K562 (cell line): ENCODE measurements around the gene RABGAP1. TPM values are rescaled to one million over a fixed set of nuclear protein-coding genes. Genes with fewer than 3 reads are reported as not detected.

Experiments
- ATAC-seq: fragments of 200-7000 bp; cut with Tn5 transposase; 3 replicates; pipeline ENCODE4 v1.9.1; 2020; ENCODE audit warnings: moderate library complexity
- BruUV-seq: library from RNA; stranded (reverse); fragments of 400-500 nt; replicated peaks from 2 replicates; lab custom pipeline; 2021; lab: Mats Ljungman, UMichigan
- CTCF ChIA-PET: fragments of 300-600 bp; formaldehyde crosslinking; extraction: SDS; loops from one replicate; lab custom pipeline; 2021; ENCODE audit warnings: low intra/inter-chr PET ratio; lab: Yijun Ruan, JAX
- POLR2A ChIA-PET: fragments of 300-600, 350-650 bp; sonication (Branson Sonifier 250); formaldehyde crosslinking; extraction: SDS; loops from one replicate; lab custom pipeline; 2021; ENCODE audit warnings: antibody characterized with exemption, inconsistent platforms; lab: Yijun Ruan, JAX
- DNase-seq, 4 experiments: peaks; one replicate each; pipeline versions ENCODE4 v3.0.0 to v3.0.0-alpha.2; 2011 to 2018; ENCODE audit warnings: low spot score in 3 of 4, mixed read lengths in 3 of 4; ENCODE audit errors: extremely low read depth in 1 of 4
- FAIRE-seq: peaks from 2 replicates; lab custom pipeline; 2011; peaks lifted over from hg19 to GRCh38; lab: Jason Lieb, UNC
- H2AFZ ChIP-seq: 2 replicates; pipeline ENCODE4 v1.6.0; 2011; ENCODE audit warnings: low read depth, low read length, control low read depth, inconsistent platforms
- H3K27ac ChIP-seq: fragments of 200-600 bp; 3 replicates; pipeline ENCODE4 v1.8.0; 2011; ENCODE audit warnings: low read depth, mild to moderate bottlenecking, control low read depth, inconsistent platforms, low read length, moderate library complexity, mixed read lengths; ENCODE audit errors: extremely low read depth
- H3K27me3 ChIP-seq, 2 experiments: fragments of 300-600 bp in 1 of 2; 2 replicates in 1 of 2; 3 replicates in 1 of 2; pipeline versions ENCODE4 v1.6.0 to v1.8.0; 2011; ENCODE audit warnings: inconsistent platforms in 2 of 2, low read length in 2 of 2, mild to moderate bottlenecking in 1 of 2, mixed read lengths in 1 of 2, moderate library complexity in 1 of 2; ENCODE audit not compliant: control insufficient read depth in 2 of 2, insufficient read depth in 2 of 2
- H3K36me3 ChIP-seq: fragments of 300-600 bp; 3 replicates; pipeline ENCODE4 v1.8.0; 2011; ENCODE audit warnings: mild to moderate bottlenecking, low read length, inconsistent platforms; ENCODE audit not compliant: control insufficient read depth, insufficient read depth
- H3K4me1 ChIP-seq, 2 experiments: fragments of 200-600 bp in 1 of 2; replicated peaks in 1 of 2; 2 replicates in 1 of 2; 3 replicates in 1 of 2; pipeline versions ENCODE4 v1.5.1 to v1.8.0; 2011; ENCODE audit warnings: inconsistent platforms in 2 of 2, low read length in 2 of 2, mild to moderate bottlenecking in 1 of 2, mixed read lengths in 1 of 2, moderate library complexity in 1 of 2; ENCODE audit not compliant: control insufficient read depth in 2 of 2, insufficient read depth in 2 of 2
- H3K4me2 ChIP-seq: 2 replicates; pipeline ENCODE4 v1.6.1; 2011; ENCODE audit warnings: low read length, control low read depth, inconsistent platforms, mixed read lengths; ENCODE audit not compliant: insufficient read depth
- H3K4me3 ChIP-seq: fragments of 200-600 bp; sonication (generic), shearing (Covaris generic); 2 replicates; pipeline ENCODE4 v1.5.1; 2016; ENCODE audit warnings: control low read depth, inconsistent platforms
- H3K79me2 ChIP-seq: fragments of 200-600 bp; 3 replicates; pipeline ENCODE4 v1.8.0; 2011; ENCODE audit warnings: low read length, inconsistent platforms; ENCODE audit not compliant: control insufficient read depth, insufficient read depth
- H3K9ac ChIP-seq, 2 experiments: 2 replicates each; pipeline versions ENCODE4 v1.6.0 to v1.6.1; 2011; ENCODE audit warnings: low read depth in 2 of 2, low read length in 2 of 2, control low read depth in 1 of 2, inconsistent platforms in 1 of 2, mild to moderate bottlenecking in 1 of 2, mixed read lengths in 1 of 2; ENCODE audit not compliant: insufficient read depth in 1 of 2
- H3K9me1 ChIP-seq: one replicate; pipeline ENCODE4 v1.6.0; 2011; ENCODE audit warnings: inconsistent platforms, mild to moderate bottlenecking, low read length, moderate library complexity; ENCODE audit not compliant: control insufficient read depth, insufficient read depth
- H3K9me3 ChIP-seq: replicated peaks from 2 replicates; pipeline ENCODE4 v1.5.1; 2011; ENCODE audit warnings: low read depth, low read length, inconsistent platforms; ENCODE audit not compliant: control insufficient read depth, insufficient read depth
- H4K20me1 ChIP-seq: replicated peaks from 2 replicates; pipeline ENCODE4 v1.6.1; 2011; ENCODE audit warnings: low read length, inconsistent platforms, mixed read lengths; ENCODE audit not compliant: control insufficient read depth, insufficient read depth
- ARHGAP35 ChIP-seq: fragments of 450-650 bp; IDR thresholded peaks from 2 replicates; pipeline ENCODE4 v1.6.1; 2018; ENCODE audit not compliant: partially characterized antibody
- ETV1 ChIP-seq: fragments of 450-650 bp; conservative IDR thresholded peaks from 2 replicates; pipeline ENCODE4 v1.6.1; 2016; ENCODE audit warnings: missing genetic modification characterization, control low read depth, low read depth, missing compliant biosample characterization
- HNRNPH1 ChIP-seq: fragments of 200-400 bp; formaldehyde crosslinking; optimal IDR thresholded peaks from 2 replicates; pipeline ENCODE3; 2017; ENCODE audit warnings: low read depth, mild to moderate bottlenecking, low read length, moderate library complexity
- NCOA1 ChIP-seq: fragments of 450-650 bp; IDR thresholded peaks from 2 replicates; pipeline ENCODE4 v1.6.1; 2016; ENCODE audit warnings: low read depth
- NR4A1 ChIP-seq, 2 experiments: fragments of 250-450 bp in 1 of 2; fragments of 450-650 bp in 1 of 2; sonication (Bioruptor Pico) in 1 of 2; IDR thresholded peaks; 2 replicates each; pipeline versions ENCODE4 v1.4.0 to v1.6.1; 2016 to 2020; ENCODE audit warnings: mild to moderate bottlenecking in 2 of 2, missing compliant biosample characterization in 1 of 2, missing genetic modification characterization in 1 of 2, moderate library complexity in 1 of 2
- TOE1 ChIP-seq, 2 experiments: fragments of 450-650 bp in 1 of 2; sonication (generic) in 1 of 2; formaldehyde crosslinking in 1 of 2; IDR thresholded peaks; 2 replicates each; pipeline versions ENCODE4 v1.7.1 to v1.8.0; 2016 to 2022; ENCODE audit warnings: borderline replicate concordance in 2 of 2, mild to moderate bottlenecking in 2 of 2, antibody characterized with exemption in 1 of 2, inconsistent platforms in 1 of 2, low read depth in 1 of 2, missing genetic modification reagents in 1 of 2, moderate library complexity in 1 of 2
- ZBTB43 ChIP-seq: sonication (generic); formaldehyde crosslinking; IDR thresholded peaks from 2 replicates; pipeline ENCODE4 v1.8.0; 2023; ENCODE audit warnings: mild to moderate bottlenecking, missing genetic modification reagents
- ZNF445 ChIP-seq: fragments of 250-450 bp; sonication (Bioruptor Pico); IDR thresholded peaks from 2 replicates; pipeline ENCODE4 v1.4.0; 2020; ENCODE audit warnings: low read depth, mild to moderate bottlenecking, moderate library complexity
- ZNF551 ChIP-seq: fragments of 250-450 bp; sonication (Bioruptor Pico); IDR thresholded peaks from 2 replicates; pipeline ENCODE4 v1.5.0; 2021; ENCODE audit warnings: mild to moderate bottlenecking, moderate library complexity
- WGBS: fragments of 100-300 bp; shearing (Covaris generic); methylation state at CpG from one replicate; pipeline ENCODE4 v1.1.6; 2016; ENCODE audit warnings: low coverage, mixed read lengths; ENCODE audit not compliant: insufficient coverage; ENCODE audit errors: missing lambda C conversion rate; 5-methylcytosine and 5-hydroxymethylcytosine counted together
- in situ Hi-C: fragments of 300-500 bp; cut with MboI; formaldehyde crosslinking; loops from 4 replicates; pipeline ENCODE4 v1.15.0; 2018; ENCODE audit warnings: inconsistent platforms, mixed read lengths
- intact Hi-C: fragments of 100-400 bp; cut with micrococcal nuclease; formaldehyde crosslinking; loops from 2 replicates; pipeline ENCODE4 v1.14.2; 2022
- polyA plus RNA-seq, 8 experiments: library from polyadenylated mRNA; depleted of rRNA in 4 of 8; stranded (reverse) in 5 of 8; unstranded in 3 of 8; fragments of >200 nt; fragmentation: Nextera tagmentation in 2 of 8; fragmentation: Illumina TruSeq in 1 of 8; extraction: Ambion mirVana in 2 of 8; extraction: Trizol in 1 of 8; gene quantifications; 2 replicates each; pipeline versions ENCODE4 v1.2.1 to v1.2.3, GENCODE V29; 2011 to 2014; ENCODE audit warnings: inconsistent platforms in 1 of 8, missing spikeins in 1 of 8
- total RNA-seq, 7 experiments: library from RNA; depleted of rRNA in 6 of 7; stranded (reverse); fragments of >200 nt in 6 of 7; fragmentation: Illumina TruSeq in 2 of 7; extraction: Trizol in 2 of 7; gene quantifications; 2 replicates each; pipeline versions ENCODE4 v1.2.1 to v1.2.3, GENCODE V29; 2011 to 2021; ENCODE audit warnings: low replicate concordance in 1 of 7
- TF ChIP-seq, protein P1 (sequence below): fragments of 450-650 bp; IDR thresholded peaks from 2 replicates; pipeline ENCODE4 v1.6.1; 2018; ENCODE audit not compliant: partially characterized antibody
- TF ChIP-seq, protein P2 (sequence below): IDR thresholded peaks from 2 replicates; pipeline ENCODE4 v1.6.1; 2011; ENCODE audit warnings: borderline replicate concordance, low read depth, mild to moderate bottlenecking, moderate library complexity, low read length; ENCODE audit not compliant: insufficient read depth, poor library complexity, severe bottlenecking

The RABGAP1 gene
- total and polyA plus RNA-seq, 9 of the 15 experiments (the other 6 are each of a cell fraction or from before 2014, with no cell fraction given), result 1.5 to 22.7 (median 13.1) TPM

- in situ Hi-C loops, result no loop called here
- H3K9ac ChIP-seq, result no peak overlapping the region
- TF ChIP-seq HNRNPH1 (no peak), TOE1 (IDR thresholded peaks at IDR 0.05; ENCODE audit: borderline replicate concordance) (no peak), TOE1 (CRISPR knock-in tag; IDR thresholded peaks at IDR 0.05; ENCODE audit: borderline replicate concordance, low read depth) (no peak), ZBTB43 (CRISPR knock-in tag) (no peak), ZNF445 (CRISPR knock-in tag) (no peak), ARHGAP35 (no peak), ETV1 (tag) (no peak), NCOA1 (no peak), NR4A1 (CRISPR knock-in tag; IDR thresholded peaks at IDR 0.05) (no peak), NR4A1 (tag; IDR thresholded peaks at IDR 0.05) (no peak), ZNF551 (CRISPR knock-in tag) (no peak)
- TF ChIP-seq, protein P1, sequence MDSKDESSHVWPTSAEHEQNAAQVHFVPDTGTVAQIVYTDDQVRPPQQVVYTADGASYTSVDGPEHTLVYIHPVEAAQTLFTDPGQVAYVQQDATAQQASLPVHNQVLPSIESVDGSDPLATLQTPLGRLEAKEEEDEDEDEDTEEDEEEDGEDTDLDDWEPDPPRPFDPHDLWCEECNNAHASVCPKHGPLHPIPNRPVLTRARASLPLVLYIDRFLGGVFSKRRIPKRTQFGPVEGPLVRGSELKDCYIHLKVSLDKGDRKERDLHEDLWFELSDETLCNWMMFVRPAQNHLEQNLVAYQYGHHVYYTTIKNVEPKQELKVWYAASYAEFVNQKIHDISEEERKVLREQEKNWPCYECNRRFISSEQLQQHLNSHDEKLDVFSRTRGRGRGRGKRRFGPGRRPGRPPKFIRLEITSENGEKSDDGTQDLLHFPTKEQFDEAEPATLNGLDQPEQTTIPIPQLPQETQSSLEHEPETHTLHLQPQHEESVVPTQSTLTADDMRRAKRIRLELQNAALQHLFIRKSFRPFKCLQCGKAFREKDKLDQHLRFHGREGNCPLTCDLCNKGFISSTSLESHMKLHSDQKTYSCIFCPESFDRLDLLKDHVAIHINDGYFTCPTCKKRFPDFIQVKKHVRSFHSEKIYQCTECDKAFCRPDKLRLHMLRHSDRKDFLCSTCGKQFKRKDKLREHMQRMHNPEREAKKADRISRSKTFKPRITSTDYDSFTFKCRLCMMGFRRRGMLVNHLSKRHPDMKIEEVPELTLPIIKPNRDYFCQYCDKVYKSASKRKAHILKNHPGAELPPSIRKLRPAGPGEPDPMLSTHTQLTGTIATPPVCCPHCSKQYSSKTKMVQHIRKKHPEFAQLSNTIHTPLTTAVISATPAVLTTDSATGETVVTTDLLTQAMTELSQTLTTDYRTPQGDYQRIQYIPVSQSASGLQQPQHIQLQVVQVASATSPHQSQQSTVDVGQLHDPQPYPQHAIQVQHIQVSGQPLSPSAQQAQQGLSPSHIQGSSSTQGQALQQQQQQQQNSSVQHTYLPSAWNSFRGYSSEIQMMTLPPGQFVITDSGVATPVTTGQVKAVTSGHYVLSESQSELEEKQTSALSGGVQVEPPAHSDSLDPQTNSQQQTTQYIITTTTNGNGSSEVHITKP, result no peak
- TF ChIP-seq, protein P2, sequence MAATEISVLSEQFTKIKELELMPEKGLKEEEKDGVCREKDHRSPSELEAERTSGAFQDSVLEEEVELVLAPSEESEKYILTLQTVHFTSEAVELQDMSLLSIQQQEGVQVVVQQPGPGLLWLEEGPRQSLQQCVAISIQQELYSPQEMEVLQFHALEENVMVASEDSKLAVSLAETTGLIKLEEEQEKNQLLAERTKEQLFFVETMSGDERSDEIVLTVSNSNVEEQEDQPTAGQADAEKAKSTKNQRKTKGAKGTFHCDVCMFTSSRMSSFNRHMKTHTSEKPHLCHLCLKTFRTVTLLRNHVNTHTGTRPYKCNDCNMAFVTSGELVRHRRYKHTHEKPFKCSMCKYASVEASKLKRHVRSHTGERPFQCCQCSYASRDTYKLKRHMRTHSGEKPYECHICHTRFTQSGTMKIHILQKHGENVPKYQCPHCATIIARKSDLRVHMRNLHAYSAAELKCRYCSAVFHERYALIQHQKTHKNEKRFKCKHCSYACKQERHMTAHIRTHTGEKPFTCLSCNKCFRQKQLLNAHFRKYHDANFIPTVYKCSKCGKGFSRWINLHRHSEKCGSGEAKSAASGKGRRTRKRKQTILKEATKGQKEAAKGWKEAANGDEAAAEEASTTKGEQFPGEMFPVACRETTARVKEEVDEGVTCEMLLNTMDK, result no peak
- no peak overlapping the region for H2AFZ ChIP-seq
- peaks cover 3% of the 10 kb centered on the region; the same call in 1 of the 3 replicates for H3K36me3 ChIP-seq
- no peaks in the 10 kb centered on the region for H3K9me3 ChIP-seq
- no peak overlapping the region for H3K4me2 ChIP-seq
- H3K27ac ChIP-seq, result no peak overlapping the region
- WGBS, result 31% methylated on average over 2 of the region's 2 CpGs
- ChIA-PET CTCF (no interaction called here), POLR2A (no interaction called here)
- no peaks in the 10 kb centered on the region for H3K4me1 ChIP-seq
- ATAC-seq (no peak), DNase-seq (no peak), FAIRE-seq (no peak)
- intact Hi-C loops, result no loop called here
- no peaks in the 10 kb centered on the region for H3K9me1 ChIP-seq
- no peaks in the 10 kb centered on the region for H3K79me2 ChIP-seq
- H4K20me1 ChIP-seq, result no peaks in the 10 kb centered on the region
- no TSS peak for BruUV-seq
- no peak overlapping the region for H3K4me3 ChIP-seq
- H3K27me3 ChIP-seq, result no peaks in the 10 kb centered on the region
These were observed 112.9 kb downstream of the RABGAP1 start for GRCh38 chr9:123053711-123054110.
